Coronary artery (tissue), 2 donors: ENCODE data around the gene SIK2.
A peak's percentile ranks its signal among the peaks of the same experiment; 100 is the strongest.

ENCODE experiments used
- DNase-seq: peaks from one replicate; pipeline ENCODE4 v3.0.0-alpha.2; 2017; ENCODE audit warnings: low spot score
- H3K27ac ChIP-seq, 2 donors: fragments of 200-600 bp; sonication (generic); one replicate each; pipeline ENCODE4 v1.5.1; 2016 to 2019
- H3K4me3 ChIP-seq: fragments of 200-600 bp; sonication (generic); 2 replicates; pipeline ENCODE4 v1.5.1; 2016; ENCODE audit warnings: mild to moderate bottlenecking, moderate library complexity
- TF ChIP-seq, protein P1 (sequence below): fragments of 200-600 bp; sonication (generic); IDR thresholded peaks from one replicate; pipeline ENCODE4 v1.5.1; 2019; ENCODE audit warnings: antibody characterized with exemption

SIK2 gene

DNA sequence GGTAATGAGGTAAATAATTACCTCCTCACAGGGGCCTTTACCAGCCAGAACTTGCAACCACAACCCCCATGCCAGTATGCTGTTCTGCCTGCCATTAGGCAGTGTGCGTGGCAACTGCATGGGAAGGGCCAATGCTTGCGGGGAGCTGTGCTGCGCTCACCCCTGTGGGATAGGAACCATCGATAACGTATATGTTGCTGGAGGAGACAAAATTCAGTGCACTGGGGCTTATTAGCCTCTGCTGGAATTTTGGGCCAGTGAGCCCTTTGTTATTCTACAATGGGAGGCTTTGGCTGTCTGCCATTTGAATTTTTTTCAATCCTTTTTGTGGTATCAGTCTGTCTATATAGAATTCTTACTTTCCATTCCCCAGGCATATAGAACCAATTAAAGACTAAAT, 116.6 kb downstream of the SIK2 start:
- TF ChIP-seq, protein P1, sequence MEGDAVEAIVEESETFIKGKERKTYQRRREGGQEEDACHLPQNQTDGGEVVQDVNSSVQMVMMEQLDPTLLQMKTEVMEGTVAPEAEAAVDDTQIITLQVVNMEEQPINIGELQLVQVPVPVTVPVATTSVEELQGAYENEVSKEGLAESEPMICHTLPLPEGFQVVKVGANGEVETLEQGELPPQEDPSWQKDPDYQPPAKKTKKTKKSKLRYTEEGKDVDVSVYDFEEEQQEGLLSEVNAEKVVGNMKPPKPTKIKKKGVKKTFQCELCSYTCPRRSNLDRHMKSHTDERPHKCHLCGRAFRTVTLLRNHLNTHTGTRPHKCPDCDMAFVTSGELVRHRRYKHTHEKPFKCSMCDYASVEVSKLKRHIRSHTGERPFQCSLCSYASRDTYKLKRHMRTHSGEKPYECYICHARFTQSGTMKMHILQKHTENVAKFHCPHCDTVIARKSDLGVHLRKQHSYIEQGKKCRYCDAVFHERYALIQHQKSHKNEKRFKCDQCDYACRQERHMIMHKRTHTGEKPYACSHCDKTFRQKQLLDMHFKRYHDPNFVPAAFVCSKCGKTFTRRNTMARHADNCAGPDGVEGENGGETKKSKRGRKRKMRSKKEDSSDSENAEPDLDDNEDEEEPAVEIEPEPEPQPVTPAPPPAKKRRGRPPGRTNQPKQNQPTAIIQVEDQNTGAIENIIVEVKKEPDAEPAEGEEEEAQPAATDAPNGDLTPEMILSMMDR = no peak
- DNase-seq = no peak
- H3K27ac ChIP-seq = peak overlapping the region; percentile 2 to 51
- H3K4me3 ChIP-seq = no peak overlapping the region

DNA sequence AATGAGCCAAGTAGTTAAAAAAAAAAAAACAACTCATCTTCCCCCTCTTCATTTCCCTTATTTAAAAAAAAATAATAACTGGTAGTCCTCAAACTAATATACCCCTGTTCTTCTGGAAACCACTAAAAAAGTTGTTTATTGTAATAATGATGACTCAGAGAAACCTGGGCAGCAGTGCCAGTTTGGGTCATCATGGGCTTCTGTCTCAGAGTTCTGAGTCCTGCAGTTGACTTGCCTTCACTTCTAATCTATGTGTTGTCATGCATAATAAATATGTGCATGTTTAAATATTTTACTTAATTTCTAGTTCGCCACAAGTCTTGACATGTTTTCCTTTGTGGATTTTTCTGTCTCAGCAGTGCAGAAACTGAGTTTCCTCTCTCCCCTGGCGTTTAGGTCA, 117.1 kb downstream of the SIK2 start:
- Histone ChIP-seq H3K4me3 (no peak overlapping the region), H3K27ac (no peak overlapping the region)
- no peak for DNase-seq
- TF ChIP-seq, protein P1 = no peak

DNA sequence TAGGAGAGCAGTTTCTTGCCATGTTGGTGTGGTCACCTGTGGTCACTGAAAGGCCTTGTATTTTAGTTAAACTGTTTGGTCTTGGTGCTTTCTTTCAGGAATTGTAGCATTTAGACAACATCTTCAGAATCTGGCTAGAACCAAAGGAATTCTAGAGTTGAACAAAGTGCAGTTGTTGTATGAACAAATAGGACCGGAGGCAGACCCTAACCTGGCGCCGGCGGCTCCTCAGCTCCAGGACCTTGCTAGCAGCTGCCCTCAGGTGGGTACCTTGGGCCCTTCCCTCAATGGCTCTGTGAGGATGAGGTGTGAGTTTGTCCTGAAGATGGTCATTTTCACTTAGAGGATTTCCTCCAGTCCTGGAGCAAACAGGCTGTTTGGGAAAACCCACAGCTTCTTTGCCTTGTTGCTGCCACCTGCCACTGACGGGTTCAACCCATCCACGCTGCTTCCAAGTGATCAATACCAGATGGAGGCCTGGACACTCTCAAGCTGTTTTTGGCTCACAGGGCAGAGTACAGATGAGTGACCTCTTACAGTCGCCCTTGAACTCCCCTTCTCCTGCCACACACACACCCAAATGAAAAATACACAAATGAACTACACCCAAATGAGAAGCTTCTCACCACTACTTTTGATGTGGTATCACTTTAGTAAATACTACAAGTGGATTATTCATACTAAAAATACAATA, 118.7 kb downstream of the SIK2 start:
- no peak overlapping the region for H3K27ac ChIP-seq
- TF ChIP-seq, protein P1 = no peak
- no peak overlapping the region for H3K4me3 ChIP-seq
- DNase-seq = no peak

DNA sequence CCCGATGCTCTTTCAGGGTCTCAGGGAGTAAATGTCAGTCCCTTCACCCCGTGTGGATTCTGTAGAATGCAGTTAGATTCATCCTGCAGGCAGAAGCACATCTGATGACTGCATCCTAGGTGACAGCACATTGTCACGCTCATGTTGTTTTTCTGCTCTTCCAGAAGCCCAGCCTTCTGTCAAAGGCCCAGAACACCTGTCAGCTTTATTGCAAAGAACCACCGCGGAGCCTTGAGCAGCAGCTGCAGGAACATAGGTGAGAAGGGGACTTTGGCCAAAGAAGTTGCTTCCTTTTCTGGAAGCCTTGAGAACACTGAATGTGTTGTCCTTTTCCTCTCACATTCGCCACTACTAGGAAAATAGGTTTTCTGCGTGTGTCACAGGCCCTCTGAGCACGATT, 120.3 kb downstream of the SIK2 start:
- no peak for DNase-seq
- TF ChIP-seq, protein P1 = no peak
- Histone ChIP-seq H3K4me3 (no peak overlapping the region), H3K27ac (no peak overlapping the region)

DNA sequence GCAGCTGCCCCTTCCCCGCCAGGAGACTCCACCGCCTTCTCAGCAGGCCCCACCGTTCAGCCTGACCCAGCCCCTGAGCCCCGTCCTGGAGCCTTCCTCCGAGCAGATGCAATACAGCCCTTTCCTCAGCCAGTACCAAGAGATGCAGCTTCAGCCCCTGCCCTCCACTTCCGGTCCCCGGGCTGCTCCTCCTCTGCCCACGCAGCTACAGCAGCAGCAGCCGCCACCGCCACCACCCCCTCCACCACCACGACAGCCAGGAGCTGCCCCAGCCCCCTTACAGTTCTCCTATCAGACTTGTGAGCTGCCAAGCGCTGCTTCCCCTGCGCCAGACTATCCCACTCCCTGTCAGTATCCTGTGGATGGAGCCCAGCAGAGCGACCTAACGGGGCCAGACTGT, 121.3 kb downstream of the SIK2 start:
- Histone ChIP-seq H3K27ac (peak overlapping the region in 1 of 2 donors; percentile 1), H3K4me3 (no peak overlapping the region)
- no peak for DNase-seq
- TF ChIP-seq, protein P1 = no peak

DNA sequence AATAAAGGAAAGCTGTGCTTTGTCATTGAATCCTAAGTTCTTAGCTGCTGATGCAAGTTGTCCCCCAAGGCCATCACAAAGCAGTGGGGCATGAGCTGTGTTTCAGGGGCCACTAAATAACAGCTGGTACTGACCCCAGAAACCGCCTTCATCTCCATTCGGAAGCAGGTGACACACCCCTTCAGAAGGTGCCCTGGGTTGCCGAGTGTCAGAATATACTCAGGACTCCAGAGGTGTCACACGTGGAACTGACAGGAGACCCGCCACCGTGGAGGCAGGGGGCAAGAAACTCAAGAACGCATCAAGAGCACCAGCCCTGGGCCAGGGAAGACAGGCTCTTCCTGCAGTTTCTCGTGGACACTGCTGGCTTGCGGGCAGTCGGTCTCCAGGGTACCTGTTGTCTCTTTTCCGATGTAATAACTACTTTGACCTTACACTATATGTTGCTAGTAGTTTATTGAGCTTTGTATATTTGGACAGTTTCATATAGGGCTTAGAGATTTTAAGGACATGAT, 122.4 kb downstream of the SIK2 start:
- DNase-seq = no peak
- Histone ChIP-seq H3K4me3 (no peak overlapping the region), H3K27ac (no peak overlapping the region)
- TF ChIP-seq, protein P1 = no peak

DNA sequence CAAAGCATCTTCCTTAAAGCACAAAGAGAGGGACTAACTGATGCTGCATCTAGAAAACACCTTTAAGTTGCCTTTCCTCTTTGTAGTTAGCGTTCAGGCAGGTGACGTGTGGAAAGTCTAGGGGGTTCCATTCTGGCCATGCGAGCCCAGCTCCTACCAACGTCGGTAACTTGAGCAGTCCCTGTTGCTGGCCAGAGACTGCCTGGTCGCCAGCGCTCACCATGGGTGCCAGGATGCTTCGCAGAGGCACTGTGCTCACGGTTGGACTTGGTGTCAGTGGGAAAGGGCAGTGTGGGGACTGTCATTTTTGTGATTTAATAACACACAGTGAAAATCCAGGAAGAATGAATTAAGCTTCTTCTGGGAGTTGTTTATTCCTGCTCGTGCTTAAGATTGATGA, 123.4 kb downstream of the SIK2 start:
- no peak for DNase-seq
- TF ChIP-seq, protein P1 = no peak
- H3K4me3 ChIP-seq = no peak overlapping the region
- no peak overlapping the region for H3K27ac ChIP-seq
